Measurements from ENCODE around the gene LMX1B.

LMX1B gene

GRCh38 chr9:126672634-126673284 is 59.0 kb downstream of the LMX1B start:
- no peak for DNase-seq (ENCODE audit: low read depth, low spot score)
- H3K27ac ChIP-seq, result no peak overlapping the region

GRCh38 chr9:126673689-126674364 is 60.1 kb downstream of the LMX1B start:
- no peak overlapping the region for H3K27ac ChIP-seq
- DNase-seq (ENCODE audit: low read depth, low spot score), result no peak

- H3K27ac ChIP-seq, result no peak overlapping the region
These were observed 60.8 kb downstream of the LMX1B start for GRCh38 chr9:126674365-126675146.

GRCh38 chr9:126675147-126675467 is 61.4 kb downstream of the LMX1B start:
- H3K27ac ChIP-seq, result no peak overlapping the region
- no peak for DNase-seq (ENCODE audit: low read depth, low spot score)

More at GRCh38 chr9:126674365-126675146, 60.8 kb downstream of the LMX1B start:
- DNase-seq (ENCODE audit: low read depth, low spot score), result no peak

- no peak overlapping the region for H3K27ac ChIP-seq
- DNase-seq (ENCODE audit: low read depth, low spot score), result no peak
These were observed 62.5 kb downstream of the LMX1B start for GRCh38 chr9:126676102-126676684.

GRCh38 chr9:126676685-126677143 is 63.0 kb downstream of the LMX1B start:
- DNase-seq (ENCODE audit: low read depth, low spot score), result no peak
- H3K27ac ChIP-seq, result no peak overlapping the region

- no peak overlapping the region for H3K27ac ChIP-seq
- no peak for DNase-seq (ENCODE audit: low read depth, low spot score)
These were observed 63.7 kb downstream of the LMX1B start for GRCh38 chr9:126677188-126678084.

GRCh38 chr9:126678989-126679388 is 65.3 kb downstream of the LMX1B start:
- H3K27ac ChIP-seq, result no peak overlapping the region
- no peak for DNase-seq (ENCODE audit: low read depth, low spot score)

- no peak overlapping the region for H3K27ac ChIP-seq
- no peak for DNase-seq (ENCODE audit: low read depth, low spot score)
These were observed 67.6 kb downstream of the LMX1B start for GRCh38 chr9:126681336-126681735.

GRCh38 chr9:126682113-126682810 is 68.5 kb downstream of the LMX1B start:
- H3K27ac ChIP-seq, result no peak overlapping the region
- no peak for DNase-seq (ENCODE audit: low read depth, low spot score)

- H3K27ac ChIP-seq, result no peak overlapping the region
- DNase-seq (ENCODE audit: low read depth, low spot score), result no peak
These were observed 69.4 kb downstream of the LMX1B start for GRCh38 chr9:126682928-126683697.

- DNase-seq (ENCODE audit: low read depth, low spot score), result no peak
These were observed 69.9 kb downstream of the LMX1B start for GRCh38 chr9:126683698-126684044.

GRCh38 chr9:126684345-126684744 is 70.6 kb downstream of the LMX1B start:
- no peak for DNase-seq (ENCODE audit: low read depth, low spot score)
- H3K27ac ChIP-seq, result no peak overlapping the region

More at GRCh38 chr9:126683698-126684044, 69.9 kb downstream of the LMX1B start:
- H3K27ac ChIP-seq, result no peak overlapping the region

GRCh38 chr9:126684965-126685465 is 71.3 kb downstream of the LMX1B start:
- H3K27ac ChIP-seq, result no peak overlapping the region
- no peak for DNase-seq (ENCODE audit: low read depth, low spot score)

- DNase-seq (ENCODE audit: low read depth, low spot score), result no peak
- H3K27ac ChIP-seq, result no peak overlapping the region
These were observed 74.3 kb downstream of the LMX1B start for GRCh38 chr9:126687930-126688461.

- DNase-seq (ENCODE audit: low read depth, low spot score), result no peak
- no peak overlapping the region for H3K27ac ChIP-seq
These were observed 74.9 kb downstream of the LMX1B start for GRCh38 chr9:126688617-126689016.

GRCh38 chr9:126689027-126689825 is 75.5 kb downstream of the LMX1B start:
- no peak overlapping the region for H3K27ac ChIP-seq
- DNase-seq (ENCODE audit: low read depth, low spot score), result no peak
